Astrocyte of the spinal cord (primary cell): Measurements from ENCODE around the gene BRIP1.

Experiments used
- DNase-seq: peaks from one replicate; pipeline ENCODE4 v3.0.0; 2011; ENCODE audit warnings: low read depth, low spot score
- H3K4me3 ChIP-seq: 2 replicates; pipeline ENCODE4 v1.5.1; 2011; ENCODE audit warnings: low read depth, mild to moderate bottlenecking, low read length, moderate library complexity
- in situ Hi-C: cut with HindIII; loops from 2 replicates; pipeline ENCODE4 v1.10.0; 2017; ENCODE audit warnings: low sequenced_read_pairs
- TF ChIP-seq, protein P1 (sequence below): IDR thresholded peaks from 2 replicates; pipeline ENCODE4 v1.5.1; 2012; ENCODE audit warnings: low read depth, mild to moderate bottlenecking, low read length, inconsistent platforms

Gene BRIP1

DNA sequence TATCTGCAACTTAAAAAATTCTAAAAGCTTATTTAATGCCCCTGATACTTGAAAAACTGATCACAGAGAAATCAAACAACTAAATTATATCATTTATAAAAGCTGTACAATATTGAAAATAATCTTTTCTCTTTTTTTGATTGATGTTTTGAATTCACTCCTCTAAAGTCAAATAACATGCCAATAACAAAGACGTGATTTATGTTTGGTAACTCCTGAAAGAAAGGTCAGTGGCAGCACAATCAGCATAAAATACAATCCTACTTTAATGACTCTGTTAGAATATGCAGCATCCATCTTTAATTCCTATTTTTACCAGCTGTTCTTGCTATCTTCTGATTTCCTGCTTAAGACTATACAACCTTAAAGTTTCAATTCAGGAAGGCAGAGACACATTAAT, 221.6 kb downstream of the BRIP1 start:
- no peak overlapping the region for H3K4me3 ChIP-seq
- TF ChIP-seq, protein P1, sequence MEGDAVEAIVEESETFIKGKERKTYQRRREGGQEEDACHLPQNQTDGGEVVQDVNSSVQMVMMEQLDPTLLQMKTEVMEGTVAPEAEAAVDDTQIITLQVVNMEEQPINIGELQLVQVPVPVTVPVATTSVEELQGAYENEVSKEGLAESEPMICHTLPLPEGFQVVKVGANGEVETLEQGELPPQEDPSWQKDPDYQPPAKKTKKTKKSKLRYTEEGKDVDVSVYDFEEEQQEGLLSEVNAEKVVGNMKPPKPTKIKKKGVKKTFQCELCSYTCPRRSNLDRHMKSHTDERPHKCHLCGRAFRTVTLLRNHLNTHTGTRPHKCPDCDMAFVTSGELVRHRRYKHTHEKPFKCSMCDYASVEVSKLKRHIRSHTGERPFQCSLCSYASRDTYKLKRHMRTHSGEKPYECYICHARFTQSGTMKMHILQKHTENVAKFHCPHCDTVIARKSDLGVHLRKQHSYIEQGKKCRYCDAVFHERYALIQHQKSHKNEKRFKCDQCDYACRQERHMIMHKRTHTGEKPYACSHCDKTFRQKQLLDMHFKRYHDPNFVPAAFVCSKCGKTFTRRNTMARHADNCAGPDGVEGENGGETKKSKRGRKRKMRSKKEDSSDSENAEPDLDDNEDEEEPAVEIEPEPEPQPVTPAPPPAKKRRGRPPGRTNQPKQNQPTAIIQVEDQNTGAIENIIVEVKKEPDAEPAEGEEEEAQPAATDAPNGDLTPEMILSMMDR, result no peak
- DNase-seq, result no peak
- in situ Hi-C loops, result no loop called here

DNA sequence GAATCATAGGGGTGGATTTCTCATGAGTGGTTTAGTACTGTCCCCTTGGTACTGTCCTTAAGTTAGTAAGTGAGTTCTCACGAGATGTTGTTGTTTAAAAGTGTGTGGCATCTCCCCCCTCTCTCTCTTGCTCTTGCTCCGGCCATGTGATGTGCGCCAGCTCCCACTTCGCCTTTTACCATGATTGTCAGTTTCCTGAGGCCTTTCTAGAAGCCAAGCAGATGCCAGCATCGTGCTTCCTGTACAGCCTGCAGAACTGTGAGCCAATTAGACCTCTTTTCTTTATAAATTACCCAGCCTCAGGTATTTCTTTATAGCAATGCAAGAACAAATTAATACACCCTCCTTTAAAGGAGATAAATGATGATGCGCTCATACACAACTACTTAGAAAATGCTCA, 222.2 kb downstream of the BRIP1 start:
- in situ Hi-C loops, result no loop called here
- no peak overlapping the region for H3K4me3 ChIP-seq
- TF ChIP-seq, protein P1, result no peak
- no peak for DNase-seq

DNA sequence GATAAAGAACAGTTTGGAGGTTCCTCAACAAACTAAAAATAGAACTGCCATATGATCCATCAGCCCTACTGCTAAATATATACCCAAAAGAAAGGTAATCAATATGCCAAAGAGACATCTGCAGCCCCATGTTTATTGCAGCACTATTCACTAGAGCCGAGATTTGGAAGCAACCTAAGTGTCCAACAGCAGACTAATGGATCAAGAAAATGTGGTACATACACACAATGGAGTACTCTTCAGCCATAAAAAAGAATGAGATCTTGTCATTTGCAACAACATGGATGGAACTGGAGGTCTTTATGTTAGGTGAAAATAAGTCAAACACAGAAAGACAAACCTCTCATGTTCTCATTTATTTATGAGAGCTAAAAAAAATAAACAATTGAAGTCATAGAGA, 223.5 kb downstream of the BRIP1 start:
- no peak overlapping the region for H3K4me3 ChIP-seq
- no peak for DNase-seq
- TF ChIP-seq, protein P1, result no peak
- in situ Hi-C loops, result no loop called here

DNA sequence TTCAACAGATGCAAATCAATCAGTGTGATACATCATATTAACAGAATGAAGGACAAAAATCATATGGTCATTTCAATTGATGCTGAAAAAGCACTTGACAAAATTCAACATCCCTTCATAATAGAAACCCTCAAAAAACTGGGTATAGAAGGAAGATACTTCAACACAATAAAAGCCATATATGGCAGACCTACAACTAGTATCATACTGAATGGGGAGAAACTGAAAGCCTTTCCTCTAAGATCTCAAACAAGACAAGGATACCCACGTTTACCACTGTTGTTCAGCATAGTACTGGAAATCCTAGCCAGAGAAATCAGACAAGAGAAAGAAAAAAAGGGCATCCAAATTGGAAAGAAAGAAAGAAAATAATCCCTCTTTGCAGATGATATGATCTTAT, 225.2 kb downstream of the BRIP1 start:
- in situ Hi-C loops, result no loop called here
- H3K4me3 ChIP-seq, result no peak overlapping the region
- TF ChIP-seq, protein P1, result no peak
- DNase-seq, result no peak

DNA sequence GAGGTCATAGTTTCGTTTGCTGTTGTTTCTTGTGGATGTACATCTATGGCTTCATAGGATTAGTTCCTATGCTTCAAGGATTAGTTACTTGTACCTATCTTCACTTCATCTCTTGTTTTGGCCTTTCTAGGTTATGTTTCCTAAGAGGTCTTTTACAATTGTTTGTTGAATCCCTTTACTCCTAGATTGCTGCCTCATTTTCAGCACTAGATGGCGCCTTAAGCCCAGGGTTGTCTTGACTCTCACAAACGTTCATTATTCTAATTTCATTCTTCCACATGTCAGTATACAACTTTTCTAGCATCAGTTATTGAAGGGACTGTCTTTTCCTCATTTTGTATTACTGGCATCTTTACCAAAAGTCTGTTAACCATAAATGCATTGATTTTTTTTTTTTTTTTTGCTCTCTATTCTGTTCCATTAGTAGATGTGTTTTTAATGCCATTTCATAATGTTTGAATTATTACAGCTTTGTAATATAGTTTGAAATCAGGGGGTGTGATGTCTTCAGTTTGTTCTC, 227.4 kb downstream of the BRIP1 start:
- TF ChIP-seq, protein P1, result peak; percentile 78
- DNase-seq, result peak; percentile 57
- in situ Hi-C loops, result no loop called here

DNA sequence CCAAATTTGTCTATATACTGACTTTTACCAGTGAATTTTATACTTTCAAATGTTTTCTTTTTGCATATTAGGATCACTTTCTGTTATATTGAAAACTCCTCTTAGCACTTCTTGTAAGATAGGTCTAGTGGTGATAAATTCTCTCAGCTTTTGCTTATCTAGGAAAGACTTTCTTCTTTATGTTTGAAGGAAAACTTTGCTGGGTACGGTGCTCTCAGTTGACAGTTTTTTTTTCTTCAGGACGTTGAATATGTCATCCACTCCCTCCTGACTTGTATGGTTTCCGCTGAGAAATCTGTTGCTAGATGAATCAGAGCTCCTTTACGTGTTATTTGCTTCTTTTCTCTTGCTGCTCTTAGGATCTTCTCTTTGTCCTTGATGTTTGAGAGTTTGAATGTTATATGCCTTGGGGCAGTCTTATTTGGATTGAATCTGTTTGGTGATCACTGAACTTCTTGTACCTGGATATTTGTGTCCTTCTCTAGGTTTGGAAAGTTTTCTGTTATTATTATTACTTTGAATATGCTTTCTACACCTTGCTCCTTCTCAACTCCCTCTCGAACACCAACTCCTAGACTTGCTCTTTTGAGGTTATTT, 228.3 kb downstream of the BRIP1 start:
- H3K4me3 ChIP-seq, result no peak overlapping the region
- in situ Hi-C loops, result no loop called here
- DNase-seq, result no peak
- TF ChIP-seq, protein P1, result no peak

More for the DNA sequence above, 227.4 kb downstream of the BRIP1 start:
- no peak overlapping the region for H3K4me3 ChIP-seq
